Keratinocyte (primary cell): Measurements from ENCODE around the gene PRDX5. TPM values are rescaled to one million over a fixed set of nuclear protein-coding genes. Genes with fewer than 3 reads are reported as not detected.

ENCODE experiments used
- DNase-seq: peaks from one replicate; pipeline ENCODE4 v3.0.0-alpha.2; 2011; ENCODE audit warnings: low read depth, missing footprints, low spot score
- FAIRE-seq: peaks from 2 replicates; lab custom pipeline; 2011; peaks lifted over from hg19 to GRCh38; lab: Jason Lieb, UNC
- H2AFZ ChIP-seq: 2 replicates; pipeline ENCODE4 v1.6.0; 2012; ENCODE audit warnings: low read length, control low read depth, inconsistent platforms; ENCODE audit not compliant: control insufficient read depth
- H3K27ac ChIP-seq: 2 replicates; pipeline ENCODE4 v1.5.1; 2011; ENCODE audit warnings: low read length; ENCODE audit not compliant: control insufficient read depth, insufficient read depth
- H3K27me3 ChIP-seq: 3 replicates; pipeline ENCODE4 v1.6.0; 2011; ENCODE audit warnings: low read length; ENCODE audit not compliant: control insufficient read depth, insufficient read depth; ENCODE audit errors: extremely low read depth
- H3K36me3 ChIP-seq, 2 experiments: 2 replicates in 1 of 2; 3 replicates in 1 of 2; pipeline ENCODE4 v1.5.1; 2011; ENCODE audit warnings: low read length in 2 of 2, mild to moderate bottlenecking in 1 of 2; ENCODE audit not compliant: control insufficient read depth in 2 of 2, insufficient read depth in 2 of 2; ENCODE audit errors: extremely low read depth in 1 of 2
- H3K4me1 ChIP-seq: 3 replicates; pipeline ENCODE4 v1.5.1; 2011; ENCODE audit warnings: low read length; ENCODE audit not compliant: control insufficient read depth, insufficient read depth; ENCODE audit errors: extremely low read depth
- H3K4me2 ChIP-seq: 3 replicates; pipeline ENCODE4 v1.6.0; 2011; ENCODE audit warnings: low read depth, low read length; ENCODE audit not compliant: control insufficient read depth, insufficient read depth; ENCODE audit errors: extremely low read depth
- H3K4me3 ChIP-seq, 3 experiments: fragments of 200-600 bp in 1 of 3; sonication (generic) in 1 of 3; 2 replicates in 2 of 3; 3 replicates in 1 of 3; pipeline ENCODE4 v1.5.1; 2011 to 2016; ENCODE audit warnings: low read length in 3 of 3, mild to moderate bottlenecking in 3 of 3, control low read depth in 2 of 3, inconsistent platforms in 1 of 3, low read depth in 1 of 3, mixed read lengths in 1 of 3, mixed run types in 1 of 3, moderate library complexity in 1 of 3; ENCODE audit not compliant: control insufficient read depth in 2 of 3, insufficient read depth in 2 of 3; ENCODE audit errors: extremely low read depth in 1 of 3
- H3K79me2 ChIP-seq: 2 replicates; pipeline ENCODE4 v1.6.0; 2012; ENCODE audit warnings: low read length; ENCODE audit not compliant: control insufficient read depth, insufficient read depth
- H3K9ac ChIP-seq: 3 replicates; pipeline ENCODE4 v1.6.0; 2011; ENCODE audit warnings: low read length; ENCODE audit not compliant: control insufficient read depth, insufficient read depth; ENCODE audit errors: extremely low read depth
- H3K9me1 ChIP-seq: 3 replicates; pipeline ENCODE4 v1.6.0; 2011; ENCODE audit warnings: low read length; ENCODE audit not compliant: control insufficient read depth, insufficient read depth; ENCODE audit errors: extremely low read depth
- H3K9me3 ChIP-seq: 2 replicates; pipeline ENCODE4 v1.5.1; 2012; ENCODE audit warnings: low read depth, low read length; ENCODE audit not compliant: control insufficient read depth
- H4K20me1 ChIP-seq: 3 replicates; pipeline ENCODE4 v1.6.0; 2011; ENCODE audit warnings: low read length; ENCODE audit not compliant: control insufficient read depth, insufficient read depth; ENCODE audit errors: extremely low read depth
- CTCF ChIP-seq, 3 experiments: IDR thresholded peaks in 1 of 3; conservative IDR thresholded peaks in 1 of 3; optimal IDR thresholded peaks in 1 of 3; 2 replicates in 2 of 3; 3 replicates in 1 of 3; pipeline versions ENCODE3 to v1.5.1; 2011; ENCODE audit warnings: low read length in 3 of 3, mild to moderate bottlenecking in 3 of 3, moderate library complexity in 2 of 3, control low read depth in 1 of 3, inconsistent platforms in 1 of 3; ENCODE audit not compliant: insufficient read depth in 2 of 3; ENCODE audit errors: extremely low read depth in 1 of 3
- EZH2 ChIP-seq: IDR thresholded peaks from one replicate; pipeline ENCODE4 v1.6.1; 2012; ENCODE audit warnings: inconsistent platforms, mild to moderate bottlenecking, low read length, moderate library complexity
- dilution Hi-C: fragments of 300-500 bp; cut with MboI; formaldehyde crosslinking; loops from one replicate; pipeline ENCODE4 v1.7.0; 2020; ENCODE audit warnings: low sequenced_read_pairs; ENCODE audit not compliant: extremely low pct_ligation_motif_present
- polyA plus RNA-seq, 5 experiments: library from polyadenylated mRNA; depleted of rRNA in 3 of 5; stranded (reverse) in 3 of 5; stranded (forward) in 1 of 5; unstranded in 1 of 5; fragments of >200 nt; gene quantifications; 1 replicate in 1 of 5; 2 replicates in 3 of 5; 3 replicates in 1 of 5; pipeline versions ENCODE4 v1.2.1 to v1.2.3, GENCODE V29; 2011 to 2012; ENCODE audit warnings: missing spikeins in 2 of 5, low read depth in 1 of 5, low replicate concordance in 1 of 5

Gene PRDX5
- polyA plus RNA-seq, 1 donor (not counting 4 experiments of a cell fraction or from before 2014, with no cell fraction given): 590 TPM

GRCh38 chr11:64348383-64349024 lies 30.6 kb downstream of the PRDX5 start:
- H3K9ac ChIP-seq: no peak overlapping the region
- no peaks in the 10 kb centered on the region for H3K36me3 ChIP-seq
- peak; percentile 57 for FAIRE-seq
- no peak overlapping the region for H3K4me3 ChIP-seq
- TF ChIP-seq CTCF (optimal IDR thresholded peaks at IDR 0.05 in 1 of 3, IDR thresholded peaks at IDR 0.05 in 1 of 3, conservative IDR thresholded peaks at IDR 0.05 in 1 of 3; ENCODE audit: extremely low read depth in 1 of 3, insufficient read depth in 2 of 3, low read length in 3 of 3) (no peak), EZH2 (no peak)
- no peaks in the 10 kb centered on the region for H4K20me1 ChIP-seq
- peaks cover 22% of the 10 kb centered on the region for H3K4me1 ChIP-seq
- H3K4me2 ChIP-seq: peak overlapping the region; percentile 32
- H3K79me2 ChIP-seq: no peaks in the 10 kb centered on the region
- dilution Hi-C loops: no loop called here
- no peak overlapping the region for H2AFZ ChIP-seq
- H3K27ac ChIP-seq: peak overlapping the region; percentile 36
- DNase-seq: no peak
- no peaks in the 10 kb centered on the region for H3K9me1 ChIP-seq
- H3K9me3 ChIP-seq: no peaks in the 10 kb centered on the region
- H3K27me3 ChIP-seq: no peaks in the 10 kb centered on the region

GRCh38 chr11:64349025-64349387 lies 31.1 kb downstream of the PRDX5 start:
- Histone ChIP-seq H3K9ac (no peak overlapping the region), H3K9me3 (no peaks in the 10 kb centered on the region), H4K20me1 (no peaks in the 10 kb centered on the region), H2AFZ (no peak overlapping the region), H3K4me3 (no peak overlapping the region), H3K27ac (no peak overlapping the region), H3K79me2 (no peaks in the 10 kb centered on the region), H3K4me1 (peaks cover 22% of the 10 kb centered on the region), H3K9me1 (no peaks in the 10 kb centered on the region), H3K4me2 (no peak overlapping the region), H3K27me3 (no peaks in the 10 kb centered on the region), H3K36me3 (no peaks in the 10 kb centered on the region)
- dilution Hi-C loops: no loop called here
- FAIRE-seq: no peak
- TF ChIP-seq EZH2 (no peak), CTCF (optimal IDR thresholded peaks at IDR 0.05 in 1 of 3, IDR thresholded peaks at IDR 0.05 in 1 of 3, conservative IDR thresholded peaks at IDR 0.05 in 1 of 3; ENCODE audit: extremely low read depth in 1 of 3, insufficient read depth in 2 of 3, low read length in 3 of 3) (no peak)
- no peak for DNase-seq
